Spleen (tissue), 11 donors: ENCODE results near the gene TMEM202. TPM values are rescaled to one million over a fixed set of nuclear protein-coding genes. Genes with fewer than 3 reads are reported as not detected.
"Not testable (repeated sequence)": the region's sequence is repeated elsewhere in the genome, so short reads cannot be mapped to it uniquely, and the experiment has no call there.

Experiments used
- DNase-seq: peaks from one replicate; pipeline ENCODE4 v3.0.0-alpha.2; 2020
- H3K27ac ChIP-seq, 8 donors: fragments of 200-600 bp; sonication (generic) in 7 of 8; 1 replicate in 4 of 8; 2 replicates in 4 of 8; pipeline versions ENCODE4 v1.5.0 to v1.8.0; 2016 to 2021; ENCODE audit warnings: inconsistent platforms in 4 of 8, mild to moderate bottlenecking in 4 of 8, moderate library complexity in 1 of 8
- H3K27me3 ChIP-seq, 7 donors: fragments of 200-600 bp; sonication (generic) in 6 of 7; replicated peaks in 1 of 7; 1 replicate in 4 of 7; 2 replicates in 3 of 7; pipeline versions ENCODE4 v1.5.0 to v1.8.0; 2016 to 2021; ENCODE audit warnings: inconsistent platforms in 3 of 7, mild to moderate bottlenecking in 1 of 7
- H3K36me3 ChIP-seq, 6 donors: fragments of 200-600 bp; sonication (generic) in 5 of 6; 1 replicate in 4 of 6; 2 replicates in 2 of 6; pipeline versions ENCODE4 v1.5.0 to v1.8.0; 2016 to 2021; ENCODE audit warnings: inconsistent platforms in 2 of 6
- H3K4me1 ChIP-seq, 6 donors: fragments of 200-600 bp; sonication (generic) in 5 of 6; 1 replicate in 3 of 6; 2 replicates in 3 of 6; pipeline versions ENCODE4 v1.5.0 to v1.8.0; 2016 to 2021; ENCODE audit warnings: inconsistent platforms in 3 of 6
- H3K4me3 ChIP-seq, 8 donors: fragments of 200-600 bp; sonication (generic) in 7 of 8; 1 replicate in 4 of 8; 2 replicates in 4 of 8; pipeline versions ENCODE4 v1.5.0 to v1.8.0; 2016 to 2021; ENCODE audit warnings: inconsistent platforms in 4 of 8, mild to moderate bottlenecking in 4 of 8, moderate library complexity in 2 of 8
- H3K9me3 ChIP-seq, 8 donors: fragments of 200-600 bp; sonication (generic) in 7 of 8; 1 replicate in 4 of 8; 2 replicates in 4 of 8; pipeline versions ENCODE4 v1.5.0 to v1.8.0; 2016 to 2021; ENCODE audit warnings: inconsistent platforms in 4 of 8
- CTCF ChIP-seq, 11 experiments: fragments of 200-600 bp in 7 of 11; fragments of 450-650 bp in 4 of 11; sonication (generic) in 4 of 11; IDR thresholded peaks in 8 of 11; conservative IDR thresholded peaks in 3 of 11; 1 replicate in 7 of 11; 2 replicates in 4 of 11; pipeline versions ENCODE4 v1.4.0 to v1.8.0; 2016 to 2021; ENCODE audit warnings: antibody characterized with exemption in 11 of 11, inconsistent platforms in 4 of 11, mild to moderate bottlenecking in 1 of 11
- POLR2A ChIP-seq, 3 donors: fragments of 450-650 bp; IDR thresholded peaks; one replicate each; pipeline ENCODE4 v1.5.1; 2017; ENCODE audit warnings: antibody characterized with exemption in 3 of 3, mild to moderate bottlenecking in 1 of 3
- POLR2AphosphoS5 ChIP-seq, 3 donors: sonication (generic); formaldehyde crosslinking; IDR thresholded peaks; one replicate each; pipeline ENCODE4 v1.5.1; 2017; ENCODE audit warnings: antibody characterized with exemption in 3 of 3
- WGBS, 5 donors: extraction: QIAGEN DNeasy Blood & Tissue Kit in 3 of 5; methylation state at CpG; one replicate each; pipeline versions ENCODE4 v1.1.5 to v1.1.7; 2013 to 2018; 5-methylcytosine and 5-hydroxymethylcytosine counted together
- intact Hi-C: fragments of 100-400 bp; cut with DNase I; formaldehyde crosslinking; loops from one replicate; pipeline ENCODE4 v1.15.0; 2023; ENCODE audit warnings: low total_unique reads
- polyA plus RNA-seq, 3 donors: library from polyadenylated mRNA; stranded (reverse); fragments of 200-250 nt; gene quantifications; one replicate each; pipeline ENCODE4 v1.2.1, GENCODE V29; 2013
- total RNA-seq, 7 donors: library from RNA; depleted of rRNA in 3 of 7; stranded (reverse); fragments of >200 nt in 3 of 7; fragmentation: NEBNext Ultra II Directional in 4 of 7; extraction: Animal tissue kit (Norgen Biotek cat#: 25700) in 4 of 7; gene quantifications; one replicate each; pipeline versions ENCODE4 v1.1.0 to v1.2.1, GENCODE V29; 2016 to 2021
- donor health status: healthy with polysubstance abuse.
- donor health status: DM: no; HTN: no; CAD: no; lungs with moderate emphysema.
- donor health status: DM: no; HTN: no; CAD: no.
- donor health status: Bipolar disorder and iron deficiency.
- donor health status: healthy.
- donor health status: DM: no; HTN: no; CAD: no.
- donor health status: DM: yes; HTN: yes; CAD: no.

Gene TMEM202
- total and polyA plus RNA-seq, 10 donors: not detected

GRCh38 chr15:72406936-72407335, 8.8 kb downstream of the TMEM202 start:
- H3K27me3 ChIP-seq: peaks cover 0 to 45% (median 0%) of the 10 kb centered on the region in 7 donors
- H3K4me1 ChIP-seq: no peaks in the 10 kb centered on the region
- no peaks in the 10 kb centered on the region for H3K36me3 ChIP-seq
- H3K27ac ChIP-seq: no peak overlapping the region
- intact Hi-C loops: no loop called here
- DNase-seq: no peak
- 79 to 88% (median 84%) methylated on average over 3 of the region's 3 CpGs for WGBS, 5 donors
- peaks cover 0 to 5% (median 0%) of the 10 kb centered on the region in 8 donors for H3K9me3 ChIP-seq
- TF ChIP-seq CTCF (IDR thresholded peaks at IDR 0.05 in 8 of 11, conservative IDR thresholded peaks at IDR 0.05 in 3 of 11) (no peak), POLR2A (IDR thresholded peaks at IDR 0.05) (no peak), POLR2AphosphoS5 (IDR thresholded peaks at IDR 0.05) (no peak)
- no peak overlapping the region for H3K4me3 ChIP-seq

- H3K27ac ChIP-seq: no peak overlapping the region
- 86 to 94% (median 90%) methylated on average over 5 of the region's 5 CpGs for whole genome bisulfite sequencing, 5 donors
- peaks cover 0 to 19% (median 0%) of the 10 kb centered on the region in 7 donors for H3K27me3 ChIP-seq
- DNase-seq: no peak
- peaks cover 0 to 6% (median 0%) of the 10 kb centered on the region in 8 donors for H3K9me3 ChIP-seq
- H3K4me3 ChIP-seq: no peak overlapping the region
- no peaks in the 10 kb centered on the region for H3K4me1 ChIP-seq
- intact Hi-C loops: no loop called here
- H3K36me3 ChIP-seq: no peaks in the 10 kb centered on the region
- TF ChIP-seq CTCF (IDR thresholded peaks at IDR 0.05 in 8 of 11, conservative IDR thresholded peaks at IDR 0.05 in 3 of 11) (no peak), POLR2A (IDR thresholded peaks at IDR 0.05) (no peak), POLR2AphosphoS5 (IDR thresholded peaks at IDR 0.05) (no peak)
These were observed 13.0 kb downstream of the TMEM202 start for GRCh38 chr15:72411111-72411510.

GRCh38 chr15:72411544-72411943, 13.4 kb downstream of the TMEM202 start:
- 35 to 47% (median 37%) methylated on average over 1 of the region's 1 CpG for WGBS, 5 donors
- Histone ChIP-seq H3K4me3 (no peak overlapping the region), H3K36me3 (no peaks in the 10 kb centered on the region), H3K27me3 (peaks cover 0 to 19% (median 0%) of the 10 kb centered on the region in 7 donors), H3K27ac (no peak overlapping the region), H3K9me3 (peaks cover 0 to 6% (median 0%) of the 10 kb centered on the region in 8 donors), H3K4me1 (no peaks in the 10 kb centered on the region)
- TF ChIP-seq CTCF (IDR thresholded peaks at IDR 0.05 in 8 of 11, conservative IDR thresholded peaks at IDR 0.05 in 3 of 11): no peak
- TF ChIP-seq POLR2AphosphoS5 (IDR thresholded peaks at IDR 0.05): no peak
- no peak for TF ChIP-seq POLR2A (IDR thresholded peaks at IDR 0.05)
- intact Hi-C loops: no loop called here
- DNase-seq: no peak

GRCh38 chr15:72413337-72413736, 15.2 kb downstream of the TMEM202 start:
- DNase-seq, intact Hi-C loops, H3K4me1 ChIP-seq, H3K36me3 ChIP-seq, H3K9me3 ChIP-seq, H3K27ac ChIP-seq, H3K4me3 ChIP-seq: not testable (repeated sequence)
- WGBS, 5 donors: 86 to 100% (median 87%) methylated on average over 3 of the region's 3 CpGs
- peaks cover 0 to 13% (median 0%) of the 10 kb centered on the region in 7 donors for H3K27me3 ChIP-seq

GRCh38 chr15:72415304-72415703, 17.2 kb downstream of the TMEM202 start:
- no peak for TF ChIP-seq CTCF (IDR thresholded peaks at IDR 0.05 in 8 of 11, conservative IDR thresholded peaks at IDR 0.05 in 3 of 11)
- TF ChIP-seq POLR2AphosphoS5 (IDR thresholded peaks at IDR 0.05): no peak
- no peak for TF ChIP-seq POLR2A (IDR thresholded peaks at IDR 0.05)
- WGBS, 5 donors: 67 to 85% (median 79%) methylated on average over 2 of the region's 2 CpGs
- Histone ChIP-seq H3K36me3 (no peaks in the 10 kb centered on the region), H3K4me1 (no peaks in the 10 kb centered on the region), H3K27me3 (peaks cover 0 to 3% (median 0%) of the 10 kb centered on the region in 7 donors), H3K9me3 (peaks cover 0 to 6% (median 0%) of the 10 kb centered on the region in 8 donors), H3K27ac (no peak overlapping the region), H3K4me3 (no peak overlapping the region)
- intact Hi-C loops: no loop called here
- DNase-seq: no peak

- 70 to 91% (median 86%) methylated on average over 3 of the region's 3 CpGs for WGBS, 5 donors
- H3K9me3 ChIP-seq: peaks cover 0 to 18% (median 5%) of the 10 kb centered on the region in 8 donors
- H3K4me3 ChIP-seq, H3K27ac ChIP-seq, H3K27me3 ChIP-seq, intact Hi-C loops, DNase-seq, H3K36me3 ChIP-seq, H3K4me1 ChIP-seq: not testable (repeated sequence)
These were observed 21.7 kb downstream of the TMEM202 start for GRCh38 chr15:72419768-72420167.
